Kidney (tissue), 14 donors: ENCODE data around the gene PARP15. TPM values are rescaled to one million over a fixed set of nuclear protein-coding genes. Genes with fewer than 3 reads are reported as not detected.

ENCODE experiments used
- DNase-seq, 5 donors: peaks; one replicate each; pipeline ENCODE4 v3.0.0-alpha.2; 2013 to 2020
- FAIRE-seq: peaks from 2 replicates; lab custom pipeline; 2012; peaks lifted over from hg19 to GRCh38; lab: Jason Lieb, UNC
- H3K27ac ChIP-seq, 2 donors: one replicate each; pipeline ENCODE4 v1.7.0; 2013; ENCODE audit warnings: low read depth in 2 of 2, low read length in 2 of 2, inconsistent platforms in 1 of 2
- H3K27me3 ChIP-seq: one replicate; pipeline ENCODE4 v1.7.1; 2013; ENCODE audit warnings: low read length, inconsistent platforms; ENCODE audit not compliant: control insufficient read depth, insufficient read depth
- H3K36me3 ChIP-seq, 3 donors: one replicate each; pipeline versions ENCODE4 v1.7.0 to v1.7.1; 2013; ENCODE audit warnings: low read length in 3 of 3, control low read depth in 1 of 3, inconsistent platforms in 1 of 3; ENCODE audit not compliant: insufficient read depth in 3 of 3, control insufficient read depth in 2 of 3
- H3K4me1 ChIP-seq, 3 donors: one replicate each; pipeline versions ENCODE4 v1.7.0 to v1.7.1; 2013; ENCODE audit warnings: low read length in 3 of 3, inconsistent platforms in 1 of 3, low read depth in 1 of 3; ENCODE audit not compliant: control insufficient read depth in 2 of 3, insufficient read depth in 2 of 3
- H3K4me3 ChIP-seq, 3 donors: one replicate each; pipeline versions ENCODE4 v1.7.0 to v1.8.1; 2013; ENCODE audit warnings: low read length in 3 of 3, control low read depth in 1 of 3, inconsistent platforms in 1 of 3
- H3K9ac ChIP-seq, 3 donors: one replicate each; pipeline versions ENCODE4 v1.7.0 to v1.7.1; 2013; ENCODE audit warnings: low read length in 3 of 3, control low read depth in 1 of 3, inconsistent platforms in 1 of 3
- H3K9me3 ChIP-seq, 3 donors: one replicate each; pipeline versions ENCODE4 v1.7.0 to v1.7.1; 2013; ENCODE audit warnings: low read length in 3 of 3, control low read depth in 1 of 3, inconsistent platforms in 1 of 3; ENCODE audit not compliant: control insufficient read depth in 2 of 3, insufficient read depth in 1 of 3
- intact Hi-C: fragments of 100-400 bp; cut with DNase I; formaldehyde crosslinking; loops from one replicate; pipeline ENCODE4 v1.11.1; 2022
- polyA plus RNA-seq: library from polyadenylated mRNA; stranded (reverse); fragments of 350-450 nt; fragmentation: Illumina TruSeq; extraction: RNeasy Lipid Tissue Mini Kit (QIAGEN cat#74804); gene quantifications from one replicate; pipeline ENCODE4 v1.2.3, GENCODE V29; 2014; ENCODE audit warnings: low read depth, low replicate concordance; ENCODE audit not compliant: insufficient read depth
- total RNA-seq: library from RNA; stranded (reverse); fragmentation: NEBNext Ultra II Directional; extraction: Animal tissue kit (Norgen Biotek cat#: 25700); gene quantifications from one replicate; pipeline ENCODE4 v1.2.1, GENCODE V29; 2021
- TF ChIP-seq, protein P1 (sequence below): IDR thresholded peaks from 3 replicates; pipeline ENCODE4 v1.5.1; 2012; ENCODE audit warnings: mild to moderate bottlenecking, moderate library complexity, borderline replicate concordance; ENCODE audit not compliant: insufficient read depth; ENCODE audit errors: extremely low read depth
- donor health status: control.
- donor health status: control.
- donor health status: control.
- donor health status: control.
- donor health status: control.
- donor health status: DM: yes; HTN: yes; CAD: no.
- donor health status: Normal renal cell carcinoma (clear cell type).

Gene PARP15
- total and polyA plus RNA-seq, 2 donors from 2014 or later: 4.9 TPM; not detected in 1

GRCh38 chr3:122553171-122553570, 24.3 kb upstream of the PARP15 start:
- Histone ChIP-seq H3K36me3 (peaks cover 0 to 19% (median 7%) of the 10 kb centered on the region in 3 donors), H3K9ac (no peak overlapping the region), H3K27me3 (no peaks in the 10 kb centered on the region), H3K9me3 (no peaks in the 10 kb centered on the region), H3K4me1 (no peaks in the 10 kb centered on the region), H3K4me3 (no peak overlapping the region), H3K27ac (no peak overlapping the region)
- DNase-seq (no peak), FAIRE-seq (no peak)
- TF ChIP-seq, protein P1, sequence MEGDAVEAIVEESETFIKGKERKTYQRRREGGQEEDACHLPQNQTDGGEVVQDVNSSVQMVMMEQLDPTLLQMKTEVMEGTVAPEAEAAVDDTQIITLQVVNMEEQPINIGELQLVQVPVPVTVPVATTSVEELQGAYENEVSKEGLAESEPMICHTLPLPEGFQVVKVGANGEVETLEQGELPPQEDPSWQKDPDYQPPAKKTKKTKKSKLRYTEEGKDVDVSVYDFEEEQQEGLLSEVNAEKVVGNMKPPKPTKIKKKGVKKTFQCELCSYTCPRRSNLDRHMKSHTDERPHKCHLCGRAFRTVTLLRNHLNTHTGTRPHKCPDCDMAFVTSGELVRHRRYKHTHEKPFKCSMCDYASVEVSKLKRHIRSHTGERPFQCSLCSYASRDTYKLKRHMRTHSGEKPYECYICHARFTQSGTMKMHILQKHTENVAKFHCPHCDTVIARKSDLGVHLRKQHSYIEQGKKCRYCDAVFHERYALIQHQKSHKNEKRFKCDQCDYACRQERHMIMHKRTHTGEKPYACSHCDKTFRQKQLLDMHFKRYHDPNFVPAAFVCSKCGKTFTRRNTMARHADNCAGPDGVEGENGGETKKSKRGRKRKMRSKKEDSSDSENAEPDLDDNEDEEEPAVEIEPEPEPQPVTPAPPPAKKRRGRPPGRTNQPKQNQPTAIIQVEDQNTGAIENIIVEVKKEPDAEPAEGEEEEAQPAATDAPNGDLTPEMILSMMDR: no peak
- intact Hi-C loops: no loop called here

- H3K9me3 ChIP-seq: no peaks in the 10 kb centered on the region
- H3K4me1 ChIP-seq: no peaks in the 10 kb centered on the region
- no peak overlapping the region for H3K4me3 ChIP-seq
- DNase-seq (peak in 1 of 5 donors; percentile 14), FAIRE-seq (no peak)
- no peaks in the 10 kb centered on the region for H3K27me3 ChIP-seq
- H3K27ac ChIP-seq: no peak overlapping the region
- H3K9ac ChIP-seq: no peak overlapping the region
- intact Hi-C loops: no loop called here
- TF ChIP-seq, protein P1: no peak
- peaks cover 0 to 13% (median 7%) of the 10 kb centered on the region in 3 donors for H3K36me3 ChIP-seq
Observed at GRCh38 chr3:122555275-122556071, 22.0 kb upstream of the PARP15 start.

- Histone ChIP-seq H3K27me3 (no peaks in the 10 kb centered on the region), H3K4me1 (no peaks in the 10 kb centered on the region), H3K4me3 (no peak overlapping the region), H3K9me3 (no peaks in the 10 kb centered on the region), H3K36me3 (peaks cover 0 to 9% (median 3%) of the 10 kb centered on the region in 3 donors), H3K9ac (no peak overlapping the region), H3K27ac (no peak overlapping the region)
- FAIRE-seq (no peak), DNase-seq (peak in 4 of 5 donors; percentile 58 to 69 (median 63))
- intact Hi-C loops: no loop called here
- TF ChIP-seq, protein P1: no peak
Observed at GRCh38 chr3:122557356-122557755, 20.1 kb upstream of the PARP15 start.
